ENCODE data around the gene DNAL1. TPM values are rescaled to one million over a fixed set of nuclear protein-coding genes. Genes with fewer than 3 reads are reported as not detected.
A peak's percentile ranks its signal among the peaks of the same experiment; 100 is the strongest.

The DNAL1 gene
- polyA plus RNA-seq, 1 donor (not counting 4 experiments of a cell fraction or from before 2014, with no cell fraction given): 8.4 TPM

DNA sequence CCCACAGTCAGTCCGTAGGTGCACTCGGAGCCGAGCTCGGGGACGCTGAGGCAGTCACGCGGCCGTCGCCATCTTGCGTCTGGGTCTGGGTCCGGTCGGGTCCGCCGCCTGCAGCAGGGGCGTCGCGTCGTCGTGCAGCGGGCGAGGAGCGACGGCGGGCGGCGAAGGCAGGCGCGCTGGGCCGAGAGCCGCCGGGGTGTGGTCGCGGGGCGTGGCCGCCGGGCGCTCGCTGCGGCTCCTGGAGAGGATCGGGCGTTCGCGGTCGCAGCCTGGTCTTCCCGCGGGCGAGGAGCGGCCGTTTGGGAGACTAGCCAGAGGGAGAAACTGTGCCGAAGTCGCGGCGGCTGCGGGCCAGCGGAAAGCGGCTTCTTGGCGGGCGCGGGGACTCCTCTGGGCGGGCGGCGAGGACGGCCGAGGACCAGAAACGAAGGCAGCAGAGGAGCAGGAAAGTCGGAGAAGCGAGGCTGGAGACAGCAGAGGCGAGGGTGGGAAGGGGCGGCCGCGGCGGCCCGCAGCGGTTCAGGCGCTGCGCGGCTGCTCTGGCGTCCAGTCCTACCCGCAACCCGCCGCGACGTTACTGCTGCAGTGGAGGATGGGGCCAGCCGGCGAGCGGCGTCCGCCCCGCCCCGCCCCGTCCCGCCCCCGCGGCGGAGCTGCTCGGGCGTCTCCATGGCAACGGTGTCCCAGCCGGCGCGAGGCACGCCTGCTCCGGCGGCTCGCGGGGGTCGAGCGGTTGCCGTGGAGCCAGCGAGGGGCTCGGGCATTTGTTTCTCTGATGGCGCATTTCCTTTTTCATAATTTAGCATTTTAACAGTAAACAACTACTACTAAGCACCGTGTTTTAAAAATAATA, 69.2 kb downstream of the DNAL1 start, which contains the start of gene PNMA1:
Gene PNMA1, minus strand, starts transcription at position 582 of the 853 bp plus-strand sequence. CDS start 745 bp downstream, outside the sequence.
- TF ChIP-seq, protein P1, sequence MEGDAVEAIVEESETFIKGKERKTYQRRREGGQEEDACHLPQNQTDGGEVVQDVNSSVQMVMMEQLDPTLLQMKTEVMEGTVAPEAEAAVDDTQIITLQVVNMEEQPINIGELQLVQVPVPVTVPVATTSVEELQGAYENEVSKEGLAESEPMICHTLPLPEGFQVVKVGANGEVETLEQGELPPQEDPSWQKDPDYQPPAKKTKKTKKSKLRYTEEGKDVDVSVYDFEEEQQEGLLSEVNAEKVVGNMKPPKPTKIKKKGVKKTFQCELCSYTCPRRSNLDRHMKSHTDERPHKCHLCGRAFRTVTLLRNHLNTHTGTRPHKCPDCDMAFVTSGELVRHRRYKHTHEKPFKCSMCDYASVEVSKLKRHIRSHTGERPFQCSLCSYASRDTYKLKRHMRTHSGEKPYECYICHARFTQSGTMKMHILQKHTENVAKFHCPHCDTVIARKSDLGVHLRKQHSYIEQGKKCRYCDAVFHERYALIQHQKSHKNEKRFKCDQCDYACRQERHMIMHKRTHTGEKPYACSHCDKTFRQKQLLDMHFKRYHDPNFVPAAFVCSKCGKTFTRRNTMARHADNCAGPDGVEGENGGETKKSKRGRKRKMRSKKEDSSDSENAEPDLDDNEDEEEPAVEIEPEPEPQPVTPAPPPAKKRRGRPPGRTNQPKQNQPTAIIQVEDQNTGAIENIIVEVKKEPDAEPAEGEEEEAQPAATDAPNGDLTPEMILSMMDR (optimal IDR thresholded peaks at IDR 0.05 in 1 of 3, IDR thresholded peaks at IDR 0.05 in 1 of 3, conservative IDR thresholded peaks at IDR 0.05 in 1 of 3; ENCODE audit: extremely low read depth in 1 of 3, insufficient read depth in 2 of 3, low read length in 3 of 3): no peak
- TF ChIP-seq EZH2 (IDR thresholded peaks at IDR 0.05; ENCODE audit: low read length): no peak
- DNase-seq (ENCODE audit: low read depth, low spot score) (no peak), FAIRE-seq (no peak)
- peaks cover 18% of the 10 kb centered on the region for H3K4me1 ChIP-seq (ENCODE audit: control insufficient read depth, extremely low read depth, insufficient read depth, low read length)
- H3K9me3 ChIP-seq (ENCODE audit: control insufficient read depth, low read depth, low read length): no peaks in the 10 kb centered on the region
- H3K27ac ChIP-seq (ENCODE audit: control insufficient read depth, insufficient read depth, low read length): peak within 1 kb of the TSS; percentile 58
- peaks cover 3% of the 10 kb centered on the region for H4K20me1 ChIP-seq (ENCODE audit: control insufficient read depth, extremely low read depth, insufficient read depth, low read length)
- H3K27me3 ChIP-seq (ENCODE audit: control insufficient read depth, extremely low read depth, insufficient read depth, low read length): no peaks in the 10 kb centered on the region
- peak within 1 kb of the TSS; percentile 78 for H3K9ac ChIP-seq (ENCODE audit: control insufficient read depth, extremely low read depth, insufficient read depth, low read length)
- H3K4me2 ChIP-seq (ENCODE audit: control insufficient read depth, extremely low read depth, insufficient read depth, low read depth, low read length): peak within 1 kb of the TSS; percentile 93
- no peaks in the 10 kb centered on the region for H3K9me1 ChIP-seq (ENCODE audit: control insufficient read depth, extremely low read depth, insufficient read depth, low read length)
- dilution Hi-C loops (cut with MboI; ENCODE audit: extremely low pct_ligation_motif_present, low sequenced_read_pairs): no loop called here
- peaks cover 13 to 22% of the 10 kb centered on the region in 2 experiments for H3K36me3 ChIP-seq (ENCODE audit: control insufficient read depth in 2 of 2, extremely low read depth in 1 of 2, insufficient read depth in 2 of 2, low read length in 2 of 2)
- peak within 1 kb of the TSS; percentile 86 for H2AFZ ChIP-seq (ENCODE audit: control insufficient read depth, low read length)
- peaks cover 15% of the 10 kb centered on the region for H3K79me2 ChIP-seq (ENCODE audit: control insufficient read depth, insufficient read depth, low read length)
- peak within 1 kb of the TSS; percentile 57 to 82 (median 75) for H3K4me3 ChIP-seq (ENCODE audit: control insufficient read depth in 2 of 3, extremely low read depth in 1 of 3, insufficient read depth in 2 of 3, low read depth in 1 of 3, low read length in 3 of 3)

DNA sequence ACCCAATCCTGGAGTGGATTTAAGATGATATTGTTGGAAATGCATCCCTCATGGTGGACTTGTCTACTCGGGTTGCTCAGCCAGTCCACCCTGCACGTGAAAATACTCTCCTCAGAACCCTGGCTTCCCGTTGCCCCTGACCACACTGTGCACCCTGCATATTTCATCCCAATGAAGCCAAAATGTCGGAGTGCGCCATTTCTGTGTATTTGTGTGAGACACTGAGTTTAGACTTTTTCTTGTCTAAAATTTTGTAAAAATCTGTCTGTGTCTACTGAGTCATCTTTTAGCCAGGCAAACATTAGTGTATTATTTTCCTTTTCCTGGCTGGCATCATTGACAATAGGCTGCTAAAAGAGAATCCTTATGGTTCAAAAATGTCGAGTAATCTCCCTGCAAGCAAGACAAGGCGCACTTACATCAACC, 69.9 kb downstream of the DNAL1 start:
- no peak for TF ChIP-seq EZH2 (IDR thresholded peaks at IDR 0.05; ENCODE audit: low read length)
- TF ChIP-seq, protein P1 (optimal IDR thresholded peaks at IDR 0.05 in 1 of 3, IDR thresholded peaks at IDR 0.05 in 1 of 3, conservative IDR thresholded peaks at IDR 0.05 in 1 of 3; ENCODE audit: extremely low read depth in 1 of 3, insufficient read depth in 2 of 3, low read length in 3 of 3): no peak
- Histone ChIP-seq H2AFZ (ENCODE audit: control insufficient read depth, low read length) (no peak overlapping the region), H4K20me1 (ENCODE audit: control insufficient read depth, extremely low read depth, insufficient read depth, low read length) (peaks cover 3% of the 10 kb centered on the region), H3K4me3 (ENCODE audit: control insufficient read depth in 2 of 3, extremely low read depth in 1 of 3, insufficient read depth in 2 of 3, low read depth in 1 of 3, low read length in 3 of 3) (no peak overlapping the region), H3K27ac (ENCODE audit: control insufficient read depth, insufficient read depth, low read length) (peak overlapping the region; percentile 44), H3K27me3 (ENCODE audit: control insufficient read depth, extremely low read depth, insufficient read depth, low read length) (no peaks in the 10 kb centered on the region), H3K4me2 (ENCODE audit: control insufficient read depth, extremely low read depth, insufficient read depth, low read depth, low read length) (peak overlapping the region; percentile 93), H3K36me3 (ENCODE audit: control insufficient read depth in 2 of 2, extremely low read depth in 1 of 2, insufficient read depth in 2 of 2, low read length in 2 of 2) (peaks cover 16 to 25% of the 10 kb centered on the region in 2 experiments), H3K9me1 (ENCODE audit: control insufficient read depth, extremely low read depth, insufficient read depth, low read length) (no peaks in the 10 kb centered on the region), H3K4me1 (ENCODE audit: control insufficient read depth, extremely low read depth, insufficient read depth, low read length) (peaks cover 18% of the 10 kb centered on the region), H3K9ac (ENCODE audit: control insufficient read depth, extremely low read depth, insufficient read depth, low read length) (no peak overlapping the region), H3K79me2 (ENCODE audit: control insufficient read depth, insufficient read depth, low read length) (peaks cover 15% of the 10 kb centered on the region), H3K9me3 (ENCODE audit: control insufficient read depth, low read depth, low read length) (no peaks in the 10 kb centered on the region)
- DNase-seq (ENCODE audit: low read depth, low spot score) (no peak), FAIRE-seq (no peak)
- dilution Hi-C loops (cut with MboI; ENCODE audit: extremely low pct_ligation_motif_present, low sequenced_read_pairs): no loop called here

All from keratinocyte (primary cell).